K562 (cell line): ENCODE measurements around the gene SMIM3. TPM values are rescaled to one million over a fixed set of nuclear protein-coding genes. Genes with fewer than 3 reads are reported as not detected.

ENCODE experiments used
- TSHZ1 ChIP-seq: fragments of 250-450 bp; sonication (Bioruptor Pico); IDR thresholded peaks from 2 replicates; pipeline ENCODE4 v1.4.0; 2020; ENCODE audit warnings: mild to moderate bottlenecking, moderate library complexity
- ZFP36 ChIP-seq: fragments of 150-350 bp; IDR thresholded peaks from 2 replicates; pipeline ENCODE4 v1.6.1; 2018; ENCODE audit warnings: low read length, low read depth; ENCODE audit not compliant: partially characterized antibody
- ZNF165 ChIP-seq: fragments of 250-450 bp; sonication (Bioruptor Pico); IDR thresholded peaks from 2 replicates; pipeline ENCODE4 v1.4.0; 2020; ENCODE audit warnings: borderline replicate concordance
- ZNF175 ChIP-seq: fragments of 200-800 bp; sonication (Bioruptor generic); IDR thresholded peaks from 2 replicates; pipeline ENCODE4 v1.6.1; 2016; ENCODE audit warnings: low read depth, mild to moderate bottlenecking, missing genetic modification characterization, missing compliant biosample characterization
- ZNF740 ChIP-seq, 3 experiments: fragments of 200-800 bp in 1 of 3; sonication (Bioruptor generic) in 1 of 3; sonication (generic) in 1 of 3; formaldehyde crosslinking in 1 of 3; IDR thresholded peaks; 2 replicates each; pipeline versions ENCODE4 v1.6.1 to v1.8.0; 2016 to 2022; ENCODE audit warnings: mild to moderate bottlenecking in 2 of 3, missing compliant biosample characterization in 2 of 3, missing genetic modification characterization in 2 of 3, missing genetic modification reagents in 1 of 3
- polyA plus RNA-seq, 8 experiments: library from polyadenylated mRNA; depleted of rRNA in 4 of 8; stranded (reverse) in 5 of 8; unstranded in 3 of 8; fragments of >200 nt; fragmentation: Nextera tagmentation in 2 of 8; fragmentation: Illumina TruSeq in 1 of 8; extraction: Ambion mirVana in 2 of 8; extraction: Trizol in 1 of 8; gene quantifications; 2 replicates each; pipeline versions ENCODE4 v1.2.1 to v1.2.3, GENCODE V29; 2011 to 2014; ENCODE audit warnings: inconsistent platforms in 1 of 8, missing spikeins in 1 of 8
- total RNA-seq, 7 experiments: library from RNA; depleted of rRNA in 6 of 7; stranded (reverse); fragments of >200 nt in 6 of 7; fragmentation: Illumina TruSeq in 2 of 7; extraction: Trizol in 2 of 7; gene quantifications; 2 replicates each; pipeline versions ENCODE4 v1.2.1 to v1.2.3, GENCODE V29; 2011 to 2021; ENCODE audit warnings: low replicate concordance in 1 of 7

The SMIM3 gene
- total and polyA plus RNA-seq, 9 of the 15 experiments (the other 6 are each of a cell fraction or from before 2014, with no cell fraction given) = 4.1 to 27.7 (median 13.6) TPM

GRCh38 chr5:150801117-150801927 is 22.8 kb downstream of the SMIM3 start (continued):
- no peak for TF ChIP-seq ZNF740 (CRISPR knock-in tag; IDR thresholded peaks at IDR 0.05)
- TF ChIP-seq ZNF740 (tag; IDR thresholded peaks at IDR 0.05) = no peak
- no peak for TF ChIP-seq ZNF165 (CRISPR knock-in tag)
- TF ChIP-seq TSHZ1 (CRISPR knock-in tag) = no peak
- TF ChIP-seq ZFP36 = no peak
- no peak for TF ChIP-seq ZNF175 (CRISPR knock-in tag)
